Naive thymus-derived CD8-positive, alpha-beta T cell (primary cell): ENCODE data around the gene LRRK1. TPM values are rescaled to one million over a fixed set of nuclear protein-coding genes. Genes with fewer than 3 reads are reported as not detected.

Source experiments
- ATAC-seq, 2 donors: fragments of 150-1000 bp; cut with Tn5 transposase in 1 of 2; sonication (Bioruptor Pico), chemical (Tn5 transposase) in 1 of 2; 1 replicate in 1 of 2; 2 replicates in 1 of 2; pipeline ENCODE4 v1.10.0; 2021; ENCODE audit warnings: mild to moderate bottlenecking in 2 of 2, moderate library complexity in 2 of 2
- POLR2A ChIA-PET: fragments of 350-600 bp; sonication (Branson Sonifier 250); formaldehyde crosslinking; loops from one replicate; lab custom pipeline; 2021; ENCODE audit warnings: antibody characterized with exemption; lab: Charles Lee
- DNase-seq, 10 donors: peaks; one replicate each; pipeline versions ENCODE4 v3.0.0 to v3.0.0-alpha.2; 2020 to 2022
- H3K27ac Mint-ChIP-seq, 10 donors: one replicate each; pipeline ENCODE4 v1.8.0; 2020 to 2022; ENCODE audit warnings: mild to moderate bottlenecking in 10 of 10, mixed read lengths in 10 of 10, moderate library complexity in 4 of 10, inconsistent platforms in 1 of 10
- H3K27me3 Mint-ChIP-seq, 5 donors: one replicate each; pipeline ENCODE4 v1.8.0; 2021 to 2022; ENCODE audit warnings: mixed read lengths in 5 of 5
- H3K36me3 Mint-ChIP-seq, 3 donors: one replicate each; pipeline ENCODE4 v1.8.0; 2020 to 2022; ENCODE audit warnings: mixed read lengths in 3 of 3, mild to moderate bottlenecking in 2 of 3, inconsistent platforms in 1 of 3
- H3K4me1 Mint-ChIP-seq, 4 donors: one replicate each; pipeline ENCODE4 v1.8.0; 2021 to 2022; ENCODE audit warnings: mixed read lengths in 4 of 4
- H3K4me3 Mint-ChIP-seq, 10 donors: one replicate each; pipeline ENCODE4 v1.8.0; 2020 to 2022; ENCODE audit warnings: mild to moderate bottlenecking in 10 of 10, mixed read lengths in 10 of 10, moderate library complexity in 6 of 10, inconsistent platforms in 1 of 10
- H3K9me3 Mint-ChIP-seq, 9 donors: one replicate each; pipeline ENCODE4 v1.8.0; 2020 to 2022; ENCODE audit warnings: mixed read lengths in 9 of 9, mild to moderate bottlenecking in 3 of 9, inconsistent platforms in 1 of 9, moderate library complexity in 1 of 9
- polyA plus RNA-seq, 3 donors: library from polyadenylated mRNA; unstranded; fragments of 300-500 nt; fragmentation: Illumina TruSeq; gene quantifications; one replicate each; pipeline ENCODE4 v1.2.3, GENCODE V29; 2021
- total RNA-seq, 8 experiments: library from RNA in 2 of 8; stranded (reverse) in 2 of 8; gene quantifications; one replicate each; pipeline ENCODE4 v1.2.3 and lab custom pipeline; 2021 to 2026

Gene LRRK1
- total and polyA plus RNA-seq, 5 experiments from 2014 or later = 0.78 to 2.7 TPM; not detected in 3

DNA sequence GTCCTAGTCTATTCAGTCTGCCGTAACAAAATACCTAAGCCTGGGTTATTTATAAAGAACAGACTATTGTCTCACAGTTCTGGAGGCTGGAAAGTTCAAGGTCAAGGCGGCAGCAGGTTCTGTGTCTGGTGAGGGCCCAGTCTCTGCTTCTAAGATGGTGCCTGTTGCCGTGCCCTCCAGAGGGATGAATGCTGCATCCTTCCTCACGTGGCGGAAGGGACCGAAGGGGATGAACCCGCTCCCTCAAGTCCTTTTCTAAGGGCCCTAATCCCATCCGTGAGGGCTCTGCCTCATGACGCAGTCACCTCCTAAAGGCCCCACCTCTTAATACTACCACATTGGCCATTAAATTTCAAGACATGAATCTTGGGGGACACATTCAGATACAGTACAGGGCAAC lies 199.0 kb downstream of the LRRK1 start:
- no peaks in the 10 kb centered on the region for H3K9me3 Mint-ChIP-seq
- ATAC-seq (no peak), DNase-seq (no peak)
- H3K27me3 Mint-ChIP-seq = no peaks in the 10 kb centered on the region
- H3K4me1 Mint-ChIP-seq = peaks cover 9 to 17% (median 14%) of the 10 kb centered on the region in 4 donors
- POLR2A ChIA-PET = no interaction called here
- peak overlapping the region in 1 of 10 donors; percentile 53 for H3K27ac Mint-ChIP-seq
- H3K4me3 Mint-ChIP-seq = no peak overlapping the region
- H3K36me3 Mint-ChIP-seq = no peaks in the 10 kb centered on the region

DNA sequence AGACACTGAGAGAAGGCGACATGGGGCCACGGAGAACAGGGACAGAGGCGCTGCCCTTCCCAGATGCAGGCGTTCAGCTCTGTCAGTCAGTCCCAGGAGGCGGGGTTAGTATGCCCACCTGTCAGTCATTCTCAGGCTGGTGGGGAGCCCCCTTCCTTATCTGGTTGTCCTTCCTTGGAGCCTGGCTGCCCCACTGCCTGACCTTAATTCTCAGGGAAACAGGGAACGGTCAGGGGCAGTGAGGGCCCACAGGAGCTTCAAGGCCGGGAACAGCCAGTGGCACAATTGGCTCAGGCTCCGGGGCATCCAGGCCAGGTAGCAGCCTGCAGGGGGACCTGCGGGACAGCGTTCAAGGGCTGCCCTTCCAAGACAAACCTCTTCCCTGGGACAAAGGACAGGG lies 199.5 kb downstream of the LRRK1 start:
- no peaks in the 10 kb centered on the region for H3K27me3 Mint-ChIP-seq
- peak overlapping the region in 1 of 10 donors; percentile 53 for H3K27ac Mint-ChIP-seq
- POLR2A ChIA-PET = no interaction called here
- no peaks in the 10 kb centered on the region for H3K9me3 Mint-ChIP-seq
- DNase-seq (no peak), ATAC-seq (no peak)
- no peak overlapping the region for H3K4me3 Mint-ChIP-seq
- no peaks in the 10 kb centered on the region for H3K36me3 Mint-ChIP-seq
- peaks cover 12 to 22% (median 17%) of the 10 kb centered on the region in 4 donors for H3K4me1 Mint-ChIP-seq

GRCh38 chr15:101119181-101119580 lies 200.0 kb downstream of the LRRK1 start:
- Mint-ChIP-seq H3K9me3 (no peaks in the 10 kb centered on the region), H3K27ac (peak overlapping the region in 1 of 10 donors; percentile 5), H3K27me3 (no peaks in the 10 kb centered on the region), H3K36me3 (no peaks in the 10 kb centered on the region), H3K4me3 (peak overlapping the region in 1 of 10 donors; percentile 11), H3K4me1 (peaks cover 14 to 26% (median 19%) of the 10 kb centered on the region in 4 donors)
- ATAC-seq (no peak), DNase-seq (no peak)
- POLR2A ChIA-PET = no interaction called here

Other genes with a start within 250 kb of the LRRK1 start
- gene ALDH1A3, start 39.5 kb upstream of the LRRK1 start, total RNA-seq = not detected
- not detected for gene ALDH1A3, start 39.5 kb upstream of the LRRK1 start, polyA plus RNA-seq